H1 (cell line): ENCODE results near the gene LRRC28. TPM values are rescaled to one million over a fixed set of nuclear protein-coding genes. Genes with fewer than 3 reads are reported as not detected.

Source experiments
- ATF2 ChIP-seq: IDR thresholded peaks from 2 replicates; pipeline ENCODE4 v1.6.1; 2012; ENCODE audit warnings: low read length, inconsistent platforms
- CHD7 ChIP-seq: fragments of 300-600 bp; sonication (generic); IDR thresholded peaks from 2 replicates; pipeline ENCODE4 v1.7.1; 2012; ENCODE audit warnings: low read length, moderate library complexity, mild to moderate bottlenecking, inconsistent platforms; ENCODE audit not compliant: insufficient replicate concordance
- EZH2 ChIP-seq: fragments of 200-600 bp; sonication (generic); IDR thresholded peaks from 2 replicates; pipeline ENCODE4 v1.7.1; 2012; ENCODE audit warnings: low read depth, mild to moderate bottlenecking, moderate library complexity, low read length, inconsistent platforms; ENCODE audit not compliant: severe bottlenecking
- HDAC6 ChIP-seq: IDR thresholded peaks from one replicate; pipeline ENCODE4 v1.7.1; 2012; ENCODE audit warnings: low read depth, mild to moderate bottlenecking, inconsistent platforms, low read length, moderate library complexity
- NANOG ChIP-seq: IDR thresholded peaks from 2 replicates; pipeline ENCODE4 v1.6.1; 2011; ENCODE audit warnings: low read length, low read depth, mild to moderate bottlenecking, inconsistent platforms; ENCODE audit not compliant: insufficient read depth, poor library complexity, severe bottlenecking
- PHF8 ChIP-seq: fragments of 200-600 bp; sonication (generic); conservative IDR thresholded peaks from 2 replicates; pipeline ENCODE4 v1.7.1; 2012; ENCODE audit warnings: low read depth, mild to moderate bottlenecking, inconsistent platforms, low read length, moderate library complexity
- SRF ChIP-seq: IDR thresholded peaks from 2 replicates; pipeline ENCODE4 v1.6.1; 2011; ENCODE audit warnings: mild to moderate bottlenecking, low read depth, low read length, moderate library complexity
- SUZ12 ChIP-seq: fragments of 200-600 bp; sonication (generic); IDR thresholded peaks from 2 replicates; pipeline ENCODE4 v1.6.1; 2012; ENCODE audit warnings: mild to moderate bottlenecking, inconsistent platforms, low read length, moderate library complexity, mixed read lengths
- polyA plus RNA-seq, 7 experiments: library from polyadenylated mRNA; depleted of rRNA in 3 of 7; stranded (reverse) in 5 of 7; unstranded in 2 of 7; fragments of >200 nt in 5 of 7; fragments of 200-250 nt in 2 of 7; gene quantifications; 1 replicate in 5 of 7; 2 replicates in 1 of 7; 4 replicates in 1 of 7; pipeline versions ENCODE4 v1.2.1 to v1.2.3, GENCODE V29; 2011 to 2013; ENCODE audit warnings: missing spikeins in 2 of 7, mixed read lengths in 2 of 7
- total RNA-seq: library from RNA; stranded (reverse); fragmentation: NEBNext Ultra II Directional; extraction: Animal tissue kit (Norgen Biotek cat#: 25700); gene quantifications from 2 replicates; pipeline ENCODE4 v1.2.1, GENCODE V29; 2021
- TF ChIP-seq, protein P1 (sequence below): IDR thresholded peaks from 2 replicates; pipeline ENCODE4 v1.6.1; 2011; ENCODE audit warnings: low read depth, mild to moderate bottlenecking, low read length; ENCODE audit not compliant: insufficient read depth

LRRC28 gene
- total and polyA plus RNA-seq, 2 of the 8 experiments (the other 6 are each of a cell fraction or from before 2014, with no cell fraction given): 20.2 to 23.3 TPM

DNA sequence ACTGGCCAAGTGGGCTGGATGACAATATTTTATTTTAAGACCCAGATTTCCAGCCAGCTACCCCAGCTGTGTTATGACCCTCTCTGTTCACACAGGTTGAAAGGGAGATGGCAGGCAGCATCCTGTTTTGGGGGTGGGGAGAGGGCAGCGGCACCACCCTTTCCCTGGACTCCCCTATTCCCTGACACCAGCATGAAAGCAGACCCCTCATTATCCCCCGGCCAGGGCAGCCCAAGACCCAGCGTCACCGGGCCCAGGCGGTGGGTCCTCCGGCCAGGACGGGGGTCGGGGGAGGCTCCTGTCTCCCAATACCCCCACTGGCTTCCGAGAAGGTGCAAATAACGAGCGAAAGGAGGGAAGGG, 186.9 kb downstream of the LRRC28 start (continued):
- TF ChIP-seq CHD7: no peak
- TF ChIP-seq, protein P1, sequence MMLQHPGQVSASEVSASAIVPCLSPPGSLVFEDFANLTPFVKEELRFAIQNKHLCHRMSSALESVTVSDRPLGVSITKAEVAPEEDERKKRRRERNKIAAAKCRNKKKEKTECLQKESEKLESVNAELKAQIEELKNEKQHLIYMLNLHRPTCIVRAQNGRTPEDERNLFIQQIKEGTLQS: no peak
- TF ChIP-seq SRF: no peak
- TF ChIP-seq ATF2: no peak
- TF ChIP-seq HDAC6: no peak
- no peak for TF ChIP-seq NANOG
- TF ChIP-seq PHF8: no peak
- TF ChIP-seq SUZ12: no peak
- TF ChIP-seq EZH2: no peak
